22Rv1 (cell line): Measurements from ENCODE around the gene PEX26.

Experiments used
- ZFX ChIP-seq: fragments of 450-650 bp; IDR thresholded peaks from 2 replicates; pipeline ENCODE4 v1.6.1; 2017; ENCODE audit warnings: antibody characterized with exemption, borderline replicate concordance
- TF ChIP-seq, protein P1 (sequence below): fragments of 450-650 bp; IDR thresholded peaks from 2 replicates; pipeline ENCODE4 v1.5.1; 2017; ENCODE audit warnings: mild to moderate bottlenecking

DNA sequence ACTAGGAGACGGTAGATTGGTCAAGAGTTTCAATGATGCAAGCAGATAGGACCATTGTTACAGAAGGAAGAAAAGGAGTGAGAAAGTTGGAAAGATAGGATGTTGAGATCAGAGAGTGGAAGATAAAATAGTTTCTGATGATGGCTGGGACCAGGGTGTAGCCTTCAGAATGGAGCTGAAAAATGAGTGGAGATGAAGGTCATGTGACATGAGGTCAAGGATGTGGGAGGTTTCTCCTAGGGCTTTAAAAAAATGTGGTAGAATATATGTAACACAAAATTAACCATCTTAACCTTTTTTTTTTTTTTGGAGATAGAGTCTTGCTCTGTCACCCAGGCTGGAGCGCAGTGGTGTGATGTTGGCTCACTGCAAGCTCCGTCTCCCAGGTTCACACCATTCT, 18.3 kb upstream of the PEX26 start:
- TF ChIP-seq, protein P1, sequence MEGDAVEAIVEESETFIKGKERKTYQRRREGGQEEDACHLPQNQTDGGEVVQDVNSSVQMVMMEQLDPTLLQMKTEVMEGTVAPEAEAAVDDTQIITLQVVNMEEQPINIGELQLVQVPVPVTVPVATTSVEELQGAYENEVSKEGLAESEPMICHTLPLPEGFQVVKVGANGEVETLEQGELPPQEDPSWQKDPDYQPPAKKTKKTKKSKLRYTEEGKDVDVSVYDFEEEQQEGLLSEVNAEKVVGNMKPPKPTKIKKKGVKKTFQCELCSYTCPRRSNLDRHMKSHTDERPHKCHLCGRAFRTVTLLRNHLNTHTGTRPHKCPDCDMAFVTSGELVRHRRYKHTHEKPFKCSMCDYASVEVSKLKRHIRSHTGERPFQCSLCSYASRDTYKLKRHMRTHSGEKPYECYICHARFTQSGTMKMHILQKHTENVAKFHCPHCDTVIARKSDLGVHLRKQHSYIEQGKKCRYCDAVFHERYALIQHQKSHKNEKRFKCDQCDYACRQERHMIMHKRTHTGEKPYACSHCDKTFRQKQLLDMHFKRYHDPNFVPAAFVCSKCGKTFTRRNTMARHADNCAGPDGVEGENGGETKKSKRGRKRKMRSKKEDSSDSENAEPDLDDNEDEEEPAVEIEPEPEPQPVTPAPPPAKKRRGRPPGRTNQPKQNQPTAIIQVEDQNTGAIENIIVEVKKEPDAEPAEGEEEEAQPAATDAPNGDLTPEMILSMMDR, result no peak
- TF ChIP-seq ZFX, result no peak
